ENCODE results near the gene CAMK2N1. TPM values are rescaled to one million over a fixed set of nuclear protein-coding genes. Genes with fewer than 3 reads are reported as not detected.

Gene CAMK2N1
- total RNA-seq, 1 experiment from 2014 or later = 0.41 TPM

GRCh38 chr1:20494609-20495311 is 8.8 kb upstream of the CAMK2N1 start:
- no TSS peak for BruUV-seq (replicated peaks)
- ChIA-PET POLR2A (ENCODE audit: low non-redundant PET) (no interaction called here), CTCF (interaction anchor here (0.8 to 1.6 kb wide), 5 partner anchors 10 to 613 kb away, joined by 3 to 5 read pairs (median 4); partner anchors contain the start of gene OTUD3)
- intact Hi-C loops (cut with micrococcal nuclease; ENCODE audit: unreplicated experiment) = loop anchor here (5.0 kb wide), 1 partner anchor 117 kb away; no protein-coding TSS in a partner anchor
- Histone ChIP-seq H3K27me3 (replicated peaks; ENCODE audit: insufficient read depth, low read depth, low read length, poor library complexity) (peaks cover under 1% of the 10 kb centered on the region), H3K27ac (ENCODE audit: low read depth, low read length, poor library complexity, severe bottlenecking) (no peak overlapping the region), H3K4me1 (ENCODE audit: insufficient read depth, low read length, poor library complexity, severe bottlenecking) (peaks cover 6% of the 10 kb centered on the region), H3K36me3 (ENCODE audit: insufficient read depth, low read length, poor library complexity, severe bottlenecking) (peaks cover 7% of the 10 kb centered on the region), H3K4me3 (ENCODE audit: low read depth, low read length, poor library complexity, severe bottlenecking) (no peak overlapping the region), H3K9me3 (ENCODE audit: low read depth, low read length, poor library complexity, severe bottlenecking) (no peaks in the 10 kb centered on the region)
- DNase-seq (ENCODE audit: low spot score) = peak; percentile 24
- TF ChIP-seq, protein P1, sequence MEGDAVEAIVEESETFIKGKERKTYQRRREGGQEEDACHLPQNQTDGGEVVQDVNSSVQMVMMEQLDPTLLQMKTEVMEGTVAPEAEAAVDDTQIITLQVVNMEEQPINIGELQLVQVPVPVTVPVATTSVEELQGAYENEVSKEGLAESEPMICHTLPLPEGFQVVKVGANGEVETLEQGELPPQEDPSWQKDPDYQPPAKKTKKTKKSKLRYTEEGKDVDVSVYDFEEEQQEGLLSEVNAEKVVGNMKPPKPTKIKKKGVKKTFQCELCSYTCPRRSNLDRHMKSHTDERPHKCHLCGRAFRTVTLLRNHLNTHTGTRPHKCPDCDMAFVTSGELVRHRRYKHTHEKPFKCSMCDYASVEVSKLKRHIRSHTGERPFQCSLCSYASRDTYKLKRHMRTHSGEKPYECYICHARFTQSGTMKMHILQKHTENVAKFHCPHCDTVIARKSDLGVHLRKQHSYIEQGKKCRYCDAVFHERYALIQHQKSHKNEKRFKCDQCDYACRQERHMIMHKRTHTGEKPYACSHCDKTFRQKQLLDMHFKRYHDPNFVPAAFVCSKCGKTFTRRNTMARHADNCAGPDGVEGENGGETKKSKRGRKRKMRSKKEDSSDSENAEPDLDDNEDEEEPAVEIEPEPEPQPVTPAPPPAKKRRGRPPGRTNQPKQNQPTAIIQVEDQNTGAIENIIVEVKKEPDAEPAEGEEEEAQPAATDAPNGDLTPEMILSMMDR (conservative IDR thresholded peaks at IDR 0.05; ENCODE audit: low read depth, low read length) = no peak

DNA sequence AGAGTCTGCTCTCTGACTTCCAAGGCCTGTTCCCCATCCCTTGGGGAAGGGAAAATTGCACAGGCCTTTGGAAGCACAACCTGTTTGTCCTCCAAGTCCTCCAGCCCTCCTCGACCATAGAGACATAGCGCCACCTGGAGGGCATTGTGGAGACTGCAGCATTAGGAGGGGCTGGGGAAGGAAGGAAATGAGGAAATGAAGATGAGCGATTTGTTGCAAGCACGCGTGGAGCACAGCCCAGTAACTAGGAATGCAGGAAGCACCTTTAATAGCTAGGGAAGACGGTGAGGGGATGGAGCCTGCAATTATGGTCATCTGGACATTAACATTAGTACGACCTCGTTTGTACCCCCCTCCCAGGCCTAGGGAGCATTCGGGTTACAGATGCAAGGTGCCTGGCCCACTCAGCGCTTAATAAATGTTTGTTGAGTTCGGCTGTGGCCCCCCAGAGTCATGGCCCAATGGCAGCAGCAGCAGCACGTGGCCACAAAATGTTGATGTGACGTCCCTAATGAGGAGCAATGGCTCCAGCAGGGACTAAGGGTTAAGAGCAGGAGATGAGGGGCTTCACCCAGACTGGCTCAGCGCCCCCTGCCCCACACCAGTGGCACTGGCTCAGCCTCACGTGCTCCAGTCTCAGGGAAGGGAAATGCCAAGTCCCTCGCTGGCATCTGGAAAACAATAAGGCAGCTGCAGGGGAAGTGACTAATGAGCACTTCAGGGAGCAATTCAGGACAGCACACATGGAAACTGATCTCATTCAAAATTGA is 8.0 kb upstream of the CAMK2N1 start:
- Histone ChIP-seq H3K4me1 (ENCODE audit: insufficient read depth, low read length, poor library complexity, severe bottlenecking) (peaks cover 6% of the 10 kb centered on the region), H3K9me3 (ENCODE audit: low read depth, low read length, poor library complexity, severe bottlenecking) (no peaks in the 10 kb centered on the region), H3K27me3 (replicated peaks; ENCODE audit: insufficient read depth, low read depth, low read length, poor library complexity) (peaks cover 8% of the 10 kb centered on the region), H3K36me3 (ENCODE audit: insufficient read depth, low read length, poor library complexity, severe bottlenecking) (no peaks in the 10 kb centered on the region), H3K4me3 (ENCODE audit: low read depth, low read length, poor library complexity, severe bottlenecking) (no peak overlapping the region), H3K27ac (ENCODE audit: low read depth, low read length, poor library complexity, severe bottlenecking) (no peak overlapping the region)
- BruUV-seq (replicated peaks) = no TSS peak
- intact Hi-C loops (cut with micrococcal nuclease; ENCODE audit: unreplicated experiment) = loop anchor here (1.0 to 5.0 kb wide), 3 partner anchors 117 to 281 kb away; no protein-coding TSS in a partner anchor
- DNase-seq (ENCODE audit: low spot score) = peak; percentile 91
- POLR2A ChIA-PET (ENCODE audit: low non-redundant PET) = no interaction called here
- TF ChIP-seq, protein P1 (conservative IDR thresholded peaks at IDR 0.05; ENCODE audit: low read depth, low read length) = peak; percentile 98
- no peak for TF ChIP-seq EZH2 (IDR thresholded peaks at IDR 0.05; ENCODE audit: borderline replicate concordance, low read depth, low read length, poor library complexity, severe bottlenecking)
- CTCF ChIA-PET = interaction anchor here (0.6 to 1.6 kb wide), 5 partner anchors 23 to 612 kb away, joined by 3 to 5 read pairs (median 3); partner anchors contain the start of gene OTUD3

DNA sequence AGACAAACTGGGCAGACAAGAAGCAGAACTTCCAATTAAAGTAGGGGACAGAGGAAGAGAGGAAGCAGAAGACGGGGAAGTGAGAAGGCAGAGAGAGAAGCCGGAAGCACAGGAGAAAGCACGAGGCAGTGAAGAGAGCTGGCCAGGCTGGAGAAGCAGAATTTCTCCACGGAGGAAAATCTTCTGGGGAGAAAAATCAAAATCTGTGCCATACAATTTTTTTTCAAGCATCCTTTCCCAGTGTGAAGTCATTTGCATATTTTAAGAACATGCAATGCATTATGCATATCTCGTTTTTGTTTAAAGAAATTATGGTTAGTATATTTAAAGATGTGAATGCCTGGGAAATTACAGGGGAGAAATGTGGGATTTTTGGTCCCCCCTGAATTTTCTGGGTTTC is 7.3 kb upstream of the CAMK2N1 start:
- CTCF ChIA-PET = interaction anchor here (0.6 to 1.6 kb wide), 2 partner anchors 22 to 277 kb away, joined by 3 read pairs; no protein-coding TSS in a partner anchor
- POLR2A ChIA-PET (ENCODE audit: low non-redundant PET) = no interaction called here
- peaks cover 6% of the 10 kb centered on the region for H3K4me1 ChIP-seq (ENCODE audit: insufficient read depth, low read length, poor library complexity, severe bottlenecking)
- H3K36me3 ChIP-seq (ENCODE audit: insufficient read depth, low read length, poor library complexity, severe bottlenecking) = no peaks in the 10 kb centered on the region
- no peak for DNase-seq (ENCODE audit: low spot score)
- TF ChIP-seq EZH2 (IDR thresholded peaks at IDR 0.05; ENCODE audit: borderline replicate concordance, low read depth, low read length, poor library complexity, severe bottlenecking) = no peak
- TF ChIP-seq, protein P1 (conservative IDR thresholded peaks at IDR 0.05; ENCODE audit: low read depth, low read length) = no peak
- no peak overlapping the region for H3K27ac ChIP-seq (ENCODE audit: low read depth, low read length, poor library complexity, severe bottlenecking)
- BruUV-seq (replicated peaks) = no TSS peak
- H3K4me3 ChIP-seq (ENCODE audit: low read depth, low read length, poor library complexity, severe bottlenecking) = no peak overlapping the region
- no peaks in the 10 kb centered on the region for H3K9me3 ChIP-seq (ENCODE audit: low read depth, low read length, poor library complexity, severe bottlenecking)
- intact Hi-C loops (cut with micrococcal nuclease; ENCODE audit: unreplicated experiment) = loop anchor here (1.0 to 5.0 kb wide), 3 partner anchors 116 to 280 kb away; no protein-coding TSS in a partner anchor
- H3K27me3 ChIP-seq (replicated peaks; ENCODE audit: insufficient read depth, low read depth, low read length, poor library complexity) = peaks cover 15% of the 10 kb centered on the region
